Measurements from ENCODE around the gene ABTB2. TPM values are rescaled to one million over a fixed set of nuclear protein-coding genes. Genes with fewer than 3 reads are reported as not detected.

Gene ABTB2
- total RNA-seq, 6 donors from 2014 or later: 1.4 to 6.8 (median 4.7) TPM

GRCh38 chr11:34346551-34346950 is 11.3 kb downstream of the ABTB2 start:
- WGBS, 2 donors: 81 to 85% methylated on average over 6 of the region's 6 CpGs
- H3K9me3 ChIP-seq: no peaks in the 10 kb centered on the region
- TF ChIP-seq POLR2A (IDR thresholded peaks at IDR 0.05) (no peak), POLR2AphosphoS5 (IDR thresholded peaks at IDR 0.05) (no peak), CTCF (IDR thresholded peaks at IDR 0.05) (no peak), EP300 (IDR thresholded peaks at IDR 0.05) (no peak)
- peaks cover 0 to 26% (median 11%) of the 10 kb centered on the region in 4 donors for H3K4me1 ChIP-seq
- no peak for DNase-seq
- no peak overlapping the region for H3K4me3 ChIP-seq
- ATAC-seq (ENCODE audit: low FRiP score in 2 of 2): peak in 1 of 2 donors; percentile 89
- H3K27ac ChIP-seq: peak overlapping the region in 1 of 4 donors; percentile 27
- no peaks in the 10 kb centered on the region for H3K36me3 ChIP-seq
- no peaks in the 10 kb centered on the region for H3K27me3 ChIP-seq

- TF ChIP-seq CTCF (IDR thresholded peaks at IDR 0.05) (no peak), EP300 (IDR thresholded peaks at IDR 0.05) (no peak), POLR2A (IDR thresholded peaks at IDR 0.05) (no peak), POLR2AphosphoS5 (IDR thresholded peaks at IDR 0.05) (no peak)
- no peak overlapping the region for H3K4me3 ChIP-seq
- H3K4me1 ChIP-seq: peaks cover 0 to 26% (median 11%) of the 10 kb centered on the region in 4 donors
- H3K9me3 ChIP-seq: no peaks in the 10 kb centered on the region
- no peaks in the 10 kb centered on the region for H3K36me3 ChIP-seq
- peak in 1 of 2 donors; percentile 70 for ATAC-seq (ENCODE audit: low FRiP score in 2 of 2)
- DNase-seq: no peak
- H3K27ac ChIP-seq: peak overlapping the region in 1 of 4 donors; percentile 27
- no peaks in the 10 kb centered on the region for H3K27me3 ChIP-seq
- 71 to 74% methylated on average over 8 of the region's 8 CpGs for WGBS, 2 donors
These were observed 11.8 kb downstream of the ABTB2 start for GRCh38 chr11:34345991-34346480.

GRCh38 chr11:34345540-34345876 is 12.3 kb downstream of the ABTB2 start:
- DNase-seq (no peak), ATAC-seq (ENCODE audit: low FRiP score in 2 of 2) (no peak)
- H3K4me3 ChIP-seq: no peak overlapping the region
- 95 to 97% methylated on average over 2 to 3 of the region's 3 CpGs for WGBS, 2 donors
- H3K9me3 ChIP-seq: no peaks in the 10 kb centered on the region
- no peak overlapping the region for H3K27ac ChIP-seq
- H3K4me1 ChIP-seq: peaks cover 0 to 26% (median 11%) of the 10 kb centered on the region in 4 donors
- TF ChIP-seq CTCF (IDR thresholded peaks at IDR 0.05) (no peak), EP300 (IDR thresholded peaks at IDR 0.05) (no peak), POLR2A (IDR thresholded peaks at IDR 0.05) (no peak), POLR2AphosphoS5 (IDR thresholded peaks at IDR 0.05) (no peak)
- no peaks in the 10 kb centered on the region for H3K27me3 ChIP-seq
- no peaks in the 10 kb centered on the region for H3K36me3 ChIP-seq

GRCh38 chr11:34344768-34345539 is 12.9 kb downstream of the ABTB2 start:
- no peak overlapping the region for H3K27ac ChIP-seq
- peaks cover 0 to 26% (median 11%) of the 10 kb centered on the region in 4 donors for H3K4me1 ChIP-seq
- DNase-seq (no peak), ATAC-seq (ENCODE audit: low FRiP score in 2 of 2) (peak in 1 of 2 donors; percentile 37)
- no peaks in the 10 kb centered on the region for H3K36me3 ChIP-seq
- no peaks in the 10 kb centered on the region for H3K9me3 ChIP-seq
- H3K4me3 ChIP-seq: no peak overlapping the region
- WGBS, 2 donors: 69 to 77% methylated on average over 8 of the region's 8 CpGs
- no peaks in the 10 kb centered on the region for H3K27me3 ChIP-seq
- TF ChIP-seq POLR2AphosphoS5 (IDR thresholded peaks at IDR 0.05) (no peak), CTCF (IDR thresholded peaks at IDR 0.05) (no peak), POLR2A (IDR thresholded peaks at IDR 0.05) (no peak), EP300 (IDR thresholded peaks at IDR 0.05) (no peak)

- no peak for ATAC-seq (ENCODE audit: low FRiP score in 2 of 2)
- no peaks in the 10 kb centered on the region for H3K9me3 ChIP-seq
- DNase-seq: no peak
- no peak for TF ChIP-seq POLR2AphosphoS5 (IDR thresholded peaks at IDR 0.05)
- TF ChIP-seq EP300 (IDR thresholded peaks at IDR 0.05): no peak
- no peak for TF ChIP-seq POLR2A (IDR thresholded peaks at IDR 0.05)
- TF ChIP-seq CTCF (IDR thresholded peaks at IDR 0.05): no peak
- H3K36me3 ChIP-seq: no peaks in the 10 kb centered on the region
- peaks cover 0 to 26% (median 11%) of the 10 kb centered on the region in 4 donors for H3K4me1 ChIP-seq
- H3K27ac ChIP-seq: no peak overlapping the region
- no peak overlapping the region for H3K4me3 ChIP-seq
- 86 to 91% methylated on average over 6 of the region's 6 CpGs for WGBS, 2 donors
- H3K27me3 ChIP-seq: no peaks in the 10 kb centered on the region
These were observed 13.4 kb downstream of the ABTB2 start for GRCh38 chr11:34344410-34344767.

Measured in upper lobe of left lung (tissue), 6 donors.